ENCODE measurements around the gene ZNF254. TPM values are rescaled to one million over a fixed set of nuclear protein-coding genes. Genes with fewer than 3 reads are reported as not detected.

The ZNF254 gene
- total and polyA plus RNA-seq, 9 of the 15 experiments (the other 6 are each of a cell fraction or from before 2014, with no cell fraction given), result 10.7 to 22.1 (median 14.2) TPM

DNA sequence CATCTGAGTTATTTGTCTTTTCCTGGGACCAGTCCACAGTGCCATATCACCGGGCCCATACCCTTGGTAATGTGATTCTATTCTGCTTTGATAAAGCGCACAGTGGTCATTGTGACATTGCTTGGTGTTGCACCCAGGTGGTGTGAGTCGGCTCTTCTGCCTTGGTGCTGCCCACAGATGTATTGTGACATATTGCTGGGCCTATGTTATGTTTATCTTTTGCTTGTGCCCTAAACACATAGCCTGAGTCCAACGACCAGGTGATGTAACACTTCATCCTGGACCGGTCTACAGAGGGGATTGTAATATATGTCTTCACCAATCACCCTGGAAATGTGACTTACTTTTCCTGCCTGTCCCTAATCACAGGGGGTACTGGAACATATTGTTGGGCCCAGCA, 23.7 kb upstream of the ZNF254 start (continued):
- TF ChIP-seq, protein P1, sequence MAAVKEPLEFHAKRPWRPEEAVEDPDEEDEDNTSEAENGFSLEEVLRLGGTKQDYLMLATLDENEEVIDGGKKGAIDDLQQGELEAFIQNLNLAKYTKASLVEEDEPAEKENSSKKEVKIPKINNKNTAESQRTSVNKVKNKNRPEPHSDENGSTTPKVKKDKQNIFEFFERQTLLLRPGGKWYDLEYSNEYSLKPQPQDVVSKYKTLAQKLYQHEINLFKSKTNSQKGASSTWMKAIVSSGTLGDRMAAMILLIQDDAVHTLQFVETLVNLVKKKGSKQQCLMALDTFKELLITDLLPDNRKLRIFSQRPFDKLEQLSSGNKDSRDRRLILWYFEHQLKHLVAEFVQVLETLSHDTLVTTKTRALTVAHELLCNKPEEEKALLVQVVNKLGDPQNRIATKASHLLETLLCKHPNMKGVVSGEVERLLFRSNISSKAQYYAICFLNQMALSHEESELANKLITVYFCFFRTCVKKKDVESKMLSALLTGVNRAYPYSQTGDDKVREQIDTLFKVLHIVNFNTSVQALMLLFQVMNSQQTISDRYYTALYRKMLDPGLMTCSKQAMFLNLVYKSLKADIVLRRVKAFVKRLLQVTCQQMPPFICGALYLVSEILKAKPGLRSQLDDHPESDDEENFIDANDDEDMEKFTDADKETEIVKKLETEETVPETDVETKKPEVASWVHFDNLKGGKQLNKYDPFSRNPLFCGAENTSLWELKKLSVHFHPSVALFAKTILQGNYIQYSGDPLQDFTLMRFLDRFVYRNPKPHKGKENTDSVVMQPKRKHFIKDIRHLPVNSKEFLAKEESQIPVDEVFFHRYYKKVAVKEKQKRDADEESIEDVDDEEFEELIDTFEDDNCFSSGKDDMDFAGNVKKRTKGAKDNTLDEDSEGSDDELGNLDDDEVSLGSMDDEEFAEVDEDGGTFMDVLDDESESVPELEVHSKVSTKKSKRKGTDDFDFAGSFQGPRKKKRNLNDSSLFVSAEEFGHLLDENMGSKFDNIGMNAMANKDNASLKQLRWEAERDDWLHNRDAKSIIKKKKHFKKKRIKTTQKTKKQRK (IDR thresholded peaks at IDR 0.05; ENCODE audit: borderline replicate concordance, low read depth, low read length), result no peak
- TF ChIP-seq, protein P2, sequence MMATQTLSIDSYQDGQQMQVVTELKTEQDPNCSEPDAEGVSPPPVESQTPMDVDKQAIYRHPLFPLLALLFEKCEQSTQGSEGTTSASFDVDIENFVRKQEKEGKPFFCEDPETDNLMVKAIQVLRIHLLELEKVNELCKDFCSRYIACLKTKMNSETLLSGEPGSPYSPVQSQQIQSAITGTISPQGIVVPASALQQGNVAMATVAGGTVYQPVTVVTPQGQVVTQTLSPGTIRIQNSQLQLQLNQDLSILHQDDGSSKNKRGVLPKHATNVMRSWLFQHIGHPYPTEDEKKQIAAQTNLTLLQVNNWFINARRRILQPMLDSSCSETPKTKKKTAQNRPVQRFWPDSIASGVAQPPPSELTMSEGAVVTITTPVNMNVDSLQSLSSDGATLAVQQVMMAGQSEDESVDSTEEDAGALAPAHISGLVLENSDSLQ (IDR thresholded peaks at IDR 0.05), result no peak
- TF ChIP-seq GMEB1 (CRISPR knock-in tag; IDR thresholded peaks at IDR 0.05) (no peak), GATA2 (CRISPR knock-in tag; IDR thresholded peaks at IDR 0.05) (no peak), SMARCA5 (IDR thresholded peaks at IDR 0.05) (no peak), ZNF184 (CRISPR knock-in tag; IDR thresholded peaks at IDR 0.05) (no peak), GTF3C2 (IDR thresholded peaks at IDR 0.05; ENCODE audit: borderline replicate concordance, extremely low read depth, insufficient read length) (no peak), ZNF143 (CRISPR knock-in tag; IDR thresholded peaks at IDR 0.05) (no peak)

Measured in K562 (cell line).